ENCODE data around the gene P2RY14. TPM values are rescaled to one million over a fixed set of nuclear protein-coding genes. Genes with fewer than 3 reads are reported as not detected.
"Not testable (repeated sequence)": the region's sequence is repeated elsewhere in the genome, so short reads cannot be mapped to it uniquely, and the experiment has no call there.

The P2RY14 gene
- total RNA-seq, 2 donors from 2014 or later: 0.14 to 0.68 TPM

- ATAC-seq (peak; percentile 32 to 51), DNase-seq (ENCODE audit: low spot score in 2 of 2) (no peak)
Observed at GRCh38 chr3:151276687-151277042, 1.7 kb downstream of the P2RY14 start.

GRCh38 chr3:151276038-151276686 lies 2.2 kb downstream of the P2RY14 start:
- Mint-ChIP-seq H3K36me3 (peaks cover 0 to 9% of the 10 kb centered on the region in 2 donors), H3K9me3 (no peaks in the 10 kb centered on the region), H3K27ac (no peak overlapping the region)
- DNase-seq (ENCODE audit: low spot score in 2 of 2): no peak
- peak; percentile 2 to 17 for ATAC-seq

More at GRCh38 chr3:151276687-151277042, 1.7 kb downstream of the P2RY14 start:
- H3K36me3 Mint-ChIP-seq: peaks cover 0 to 9% of the 10 kb centered on the region in 2 donors
- no peak overlapping the region for H3K27ac Mint-ChIP-seq
- no peaks in the 10 kb centered on the region for H3K9me3 Mint-ChIP-seq

- ATAC-seq: no peak
- Mint-ChIP-seq H3K9me3 (no peaks in the 10 kb centered on the region), H3K27ac (no peak overlapping the region), H3K36me3 (peaks cover 0 to 9% of the 10 kb centered on the region in 2 donors)
- no peak for DNase-seq (ENCODE audit: low spot score in 2 of 2)
Observed at GRCh38 chr3:151275091-151275490, 3.3 kb downstream of the P2RY14 start.

DNA sequence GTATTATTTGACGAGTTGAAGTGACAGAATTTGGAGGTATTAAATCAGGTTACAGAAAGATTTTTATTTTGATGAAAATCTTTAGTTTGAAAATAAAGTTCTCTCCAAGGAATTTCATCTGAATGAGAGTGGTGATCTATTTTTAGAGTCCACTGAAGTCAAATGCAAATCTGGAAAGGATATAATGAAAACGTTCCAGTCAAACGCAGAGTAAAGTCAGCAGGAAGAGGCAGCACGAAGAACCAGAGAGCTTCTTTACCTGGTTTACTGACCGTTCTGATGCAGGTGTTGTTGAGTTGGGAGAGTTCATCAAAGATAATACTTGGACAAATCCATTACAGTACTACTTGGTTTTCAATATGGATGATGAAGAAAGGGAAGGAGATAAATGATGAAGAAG lies 8.7 kb downstream of the P2RY14 start:
- DNase-seq (ENCODE audit: low spot score in 2 of 2) (no peak), ATAC-seq (no peak)
- Mint-ChIP-seq H3K27ac (no peak overlapping the region), H3K36me3 (peaks cover 0 to 8% of the 10 kb centered on the region in 2 donors), H3K9me3 (peaks cover 0 to 5% of the 10 kb centered on the region in 2 donors)

DNA sequence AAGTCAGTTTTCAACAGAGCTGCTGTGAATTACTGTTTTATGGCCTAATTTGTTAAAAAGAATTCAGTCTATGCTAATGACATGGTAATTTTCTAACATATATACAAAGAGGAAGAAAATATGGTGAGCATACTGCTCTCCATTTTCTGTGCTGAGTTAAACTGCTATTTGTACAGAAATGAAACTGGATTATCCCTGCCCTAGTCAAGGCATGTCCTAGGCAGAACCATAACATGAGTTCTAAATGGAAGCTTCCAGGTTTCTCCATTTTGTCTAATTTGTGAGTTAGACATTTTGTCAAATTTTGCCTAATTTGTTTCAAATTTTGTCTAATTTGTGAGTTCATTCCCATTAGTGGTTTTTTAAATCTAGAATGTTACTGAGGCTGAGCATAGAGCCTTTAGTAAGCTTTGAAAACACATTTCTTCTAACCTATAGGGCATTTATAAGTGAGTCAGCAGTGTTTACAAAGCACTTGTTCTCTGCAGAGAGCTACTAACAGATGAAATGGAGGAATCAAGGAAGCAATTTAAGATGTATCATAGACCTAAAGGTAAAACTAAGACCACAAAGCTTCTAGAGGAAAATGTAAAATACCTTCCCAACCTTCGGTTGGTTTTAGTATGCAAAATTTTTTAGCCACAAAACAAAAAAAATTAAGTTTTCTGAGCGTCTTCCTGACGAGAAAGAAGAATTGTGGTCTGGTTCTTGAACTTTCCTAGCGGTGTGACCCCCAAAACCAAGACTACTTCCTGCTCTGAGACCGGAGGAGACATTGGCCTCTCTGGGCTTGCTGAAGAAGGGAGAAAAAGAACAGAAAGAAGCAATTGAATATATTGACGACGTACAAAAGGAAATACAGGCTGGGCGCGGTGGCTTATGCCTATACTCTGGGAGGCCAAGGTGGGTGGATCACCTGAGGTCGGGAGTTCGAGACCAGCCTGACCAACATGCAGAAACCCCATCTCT lies 9.8 kb downstream of the P2RY14 start:
- peak; percentile 85 to 86 for ATAC-seq
- no peak for DNase-seq (ENCODE audit: low spot score in 2 of 2)
- Mint-ChIP-seq H3K27ac (peak overlapping the region; percentile 80 to 91), H3K9me3 (peaks cover 0 to 5% of the 10 kb centered on the region in 2 donors), H3K36me3 (peaks cover 0 to 7% of the 10 kb centered on the region in 2 donors)

DNA sequence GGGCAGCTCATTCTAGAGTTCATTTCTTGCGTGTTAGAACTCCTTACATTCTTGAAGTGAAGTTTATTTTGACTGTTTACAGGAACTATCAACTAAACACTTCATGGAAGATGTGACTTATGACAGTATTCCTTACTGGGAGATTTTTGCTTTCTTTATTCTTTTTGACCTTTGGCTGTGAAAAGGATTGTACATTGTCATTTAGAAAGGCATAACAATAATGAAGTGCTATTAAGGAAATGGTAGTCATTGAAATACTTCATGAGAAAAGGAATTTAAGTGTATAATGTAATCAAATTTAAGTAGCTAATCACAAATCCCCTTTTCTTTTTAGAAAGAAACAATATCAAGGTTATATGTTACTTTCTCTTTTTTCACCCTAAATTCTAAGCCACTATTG lies 11.3 kb downstream of the P2RY14 start:
- H3K9me3 Mint-ChIP-seq: peaks cover 0 to 5% of the 10 kb centered on the region in 2 donors
- DNase-seq (ENCODE audit: low spot score in 2 of 2): no peak
- no peak for ATAC-seq
- H3K27ac Mint-ChIP-seq: no peak overlapping the region
- H3K36me3 Mint-ChIP-seq: peaks cover 0 to 7% of the 10 kb centered on the region in 2 donors

DNA sequence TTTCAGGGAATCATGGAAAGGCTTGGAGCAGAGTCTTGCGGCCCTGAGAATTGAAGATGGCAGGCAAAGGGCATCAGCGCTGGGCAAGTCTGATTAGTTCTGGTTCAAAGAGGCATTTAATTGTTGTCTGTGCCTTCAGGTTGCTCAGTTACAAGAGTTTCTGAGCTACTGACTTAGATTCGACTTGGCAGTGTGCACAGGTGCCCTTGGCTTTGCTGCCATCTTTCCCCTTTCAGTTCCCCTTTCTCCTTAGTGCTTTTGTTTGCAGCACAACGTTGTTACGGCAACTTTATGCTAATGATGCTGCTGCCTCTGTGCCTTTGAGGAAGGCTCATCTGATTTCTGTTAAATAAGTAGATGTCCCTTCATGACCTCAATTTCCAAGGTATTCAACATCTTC lies 12.5 kb downstream of the P2RY14 start:
- Mint-ChIP-seq H3K9me3 (peaks cover 0 to 5% of the 10 kb centered on the region in 2 donors), H3K36me3 (peaks cover 0 to 7% of the 10 kb centered on the region in 2 donors), H3K27ac (no peak overlapping the region)
- DNase-seq (ENCODE audit: low spot score in 2 of 2) (no peak), ATAC-seq (no peak)

DNA sequence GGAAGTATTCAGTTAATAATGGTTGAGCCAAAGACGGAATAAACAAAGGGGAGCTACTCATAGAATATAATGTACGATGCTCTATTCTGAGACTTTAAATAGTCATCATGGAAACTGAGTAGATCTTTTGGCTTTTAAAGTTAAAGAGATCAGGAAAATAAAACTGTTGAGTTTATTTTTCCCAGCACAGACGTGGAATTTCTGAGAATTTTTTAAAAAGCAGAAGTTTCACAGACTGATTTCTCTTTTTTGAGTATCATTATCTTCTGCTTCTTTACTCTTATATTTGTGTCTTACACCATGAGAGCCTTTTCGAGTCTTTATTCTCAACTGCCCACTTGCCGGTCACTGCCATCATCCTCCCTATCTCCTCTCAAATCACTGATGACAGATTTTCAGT lies 13.2 kb downstream of the P2RY14 start:
- H3K27ac Mint-ChIP-seq: no peak overlapping the region
- ATAC-seq (no peak), DNase-seq (ENCODE audit: low spot score in 2 of 2) (no peak)
- peaks cover 0 to 5% of the 10 kb centered on the region in 2 donors for H3K9me3 Mint-ChIP-seq
- H3K36me3 Mint-ChIP-seq: peaks cover 0 to 7% of the 10 kb centered on the region in 2 donors

DNA sequence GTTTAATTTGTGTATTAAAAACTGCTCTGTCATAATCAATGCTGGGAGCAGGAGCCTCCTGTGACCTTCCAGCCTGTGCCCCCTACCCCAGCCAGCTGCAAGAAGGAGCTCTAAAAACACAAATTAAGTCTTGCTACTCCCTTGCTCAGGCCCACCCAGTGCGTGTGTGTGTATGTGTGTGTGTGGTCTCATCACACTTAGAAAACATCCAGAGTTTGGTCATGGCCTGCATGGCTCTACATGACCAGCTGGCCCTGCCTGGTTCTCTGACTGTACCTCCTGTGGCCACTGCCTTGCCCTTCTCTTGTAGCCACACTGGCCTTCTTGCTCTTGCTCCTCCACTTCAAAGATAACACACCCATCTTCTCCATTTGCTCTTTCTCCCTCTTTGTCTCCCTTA lies 13.7 kb downstream of the P2RY14 start:
- DNase-seq (ENCODE audit: low spot score in 2 of 2) (no peak), ATAC-seq (no peak)
- no peak overlapping the region for H3K27ac Mint-ChIP-seq
- H3K36me3 Mint-ChIP-seq: peaks cover 0 to 7% of the 10 kb centered on the region in 2 donors
- H3K9me3 Mint-ChIP-seq: peaks cover 0 to under 1% of the 10 kb centered on the region in 2 donors

DNA sequence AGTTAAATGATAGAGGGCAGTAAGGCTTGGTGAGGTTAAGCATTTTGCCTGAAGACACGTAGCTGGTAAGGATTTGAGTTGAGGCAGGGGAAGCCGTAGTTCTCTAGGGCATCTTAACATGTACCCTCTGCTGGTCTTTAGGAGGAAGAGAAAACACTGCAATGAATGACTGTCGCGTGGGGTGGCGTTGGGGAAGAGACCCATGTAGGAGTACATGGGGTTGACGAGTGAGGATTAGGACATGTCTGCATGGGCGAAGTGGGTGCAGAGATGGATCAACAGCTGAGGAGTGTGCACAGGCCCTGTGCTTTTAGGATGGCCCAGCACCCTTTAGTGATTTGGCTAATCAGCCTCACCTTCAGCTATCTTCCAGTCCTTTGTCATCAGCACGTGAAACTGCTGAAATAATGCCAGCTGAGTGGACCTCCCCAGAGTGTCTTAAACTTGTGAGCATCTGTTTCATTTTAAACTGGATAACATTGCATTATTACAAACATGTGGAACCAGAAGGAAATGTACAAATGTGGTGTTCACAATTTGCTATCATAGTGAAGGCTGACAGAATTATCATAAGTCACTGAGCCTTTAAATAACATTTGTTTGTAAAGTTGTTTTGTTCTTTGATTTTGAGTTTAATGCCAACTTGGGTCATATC lies 15.3 kb downstream of the P2RY14 start:
- H3K36me3 Mint-ChIP-seq: no peaks in the 10 kb centered on the region
- DNase-seq (ENCODE audit: low spot score in 2 of 2) (no peak), ATAC-seq (no peak)
- H3K27ac Mint-ChIP-seq: no peak overlapping the region
- no peaks in the 10 kb centered on the region for H3K9me3 Mint-ChIP-seq

GRCh38 chr3:151259664-151260063 lies 18.7 kb downstream of the P2RY14 start:
- Mint-ChIP-seq H3K27ac (no peak overlapping the region), H3K9me3 (no peaks in the 10 kb centered on the region), H3K36me3 (no peaks in the 10 kb centered on the region)
- no peak for DNase-seq (ENCODE audit: low spot score in 2 of 2)
- ATAC-seq: no peak

- DNase-seq (ENCODE audit: low spot score in 2 of 2): no peak
- Mint-ChIP-seq H3K27ac (no peak overlapping the region), H3K36me3 (no peaks in the 10 kb centered on the region), H3K9me3 (no peaks in the 10 kb centered on the region)
- ATAC-seq: no peak
Observed at GRCh38 chr3:151256749-151257148, 21.6 kb downstream of the P2RY14 start.

GRCh38 chr3:151248772-151249337 lies 29.5 kb downstream of the P2RY14 start:
- no peak for DNase-seq (ENCODE audit: low spot score in 2 of 2)
- Mint-ChIP-seq H3K27ac (no peak overlapping the region), H3K36me3 (peaks cover 0 to 5% of the 10 kb centered on the region in 2 donors), H3K9me3 (no peaks in the 10 kb centered on the region)
- no peak for ATAC-seq

DNA sequence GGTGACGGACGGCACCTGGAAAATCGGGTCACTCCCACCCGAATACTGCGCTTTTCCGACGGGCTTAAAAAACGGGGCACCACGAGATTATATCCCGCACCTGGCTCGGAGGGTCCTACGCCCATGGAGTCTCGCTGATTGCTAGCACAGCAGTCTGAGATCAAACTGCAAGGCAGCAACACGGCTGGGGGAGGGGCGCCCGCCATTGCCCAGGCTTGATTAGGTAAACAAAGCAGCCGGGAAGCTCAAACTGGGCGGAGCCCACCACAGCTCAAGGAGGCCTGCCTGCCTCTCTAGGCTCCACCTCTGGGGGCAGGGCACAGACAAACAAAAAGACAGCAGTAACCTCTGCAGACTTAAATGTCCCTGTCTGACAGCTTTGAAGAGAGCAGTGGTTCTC lies 36.3 kb downstream of the P2RY14 start:
- not testable (repeated sequence) for H3K27ac Mint-ChIP-seq; ATAC-seq; H3K36me3 Mint-ChIP-seq; DNase-seq (ENCODE audit: low spot score in 2 of 2); H3K9me3 Mint-ChIP-seq

DNA sequence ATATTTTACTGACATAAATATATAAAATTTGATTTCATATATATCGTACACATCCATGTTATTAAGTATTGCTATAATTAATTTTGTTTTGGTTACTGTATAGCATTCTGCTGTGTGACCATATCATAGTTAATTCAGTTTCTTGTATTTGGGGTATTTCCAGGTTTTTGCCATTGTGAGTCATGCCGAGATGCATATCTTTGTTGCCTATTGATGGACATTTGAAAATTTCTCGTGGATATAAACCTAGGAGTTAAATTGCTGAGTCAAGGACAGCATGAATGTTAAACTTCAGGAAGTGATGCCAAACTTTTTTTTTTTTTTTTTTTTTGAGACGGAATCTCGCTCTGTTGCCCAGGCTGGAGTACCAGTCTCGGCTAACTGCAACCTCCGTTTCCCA lies 41.6 kb downstream of the P2RY14 start:
- Mint-ChIP-seq H3K27ac (no peak overlapping the region), H3K9me3 (peaks cover 0 to 4% of the 10 kb centered on the region in 2 donors), H3K36me3 (peaks cover 0 to 7% of the 10 kb centered on the region in 2 donors)
- no peak for ATAC-seq
- no peak for DNase-seq (ENCODE audit: low spot score in 2 of 2)

DNA sequence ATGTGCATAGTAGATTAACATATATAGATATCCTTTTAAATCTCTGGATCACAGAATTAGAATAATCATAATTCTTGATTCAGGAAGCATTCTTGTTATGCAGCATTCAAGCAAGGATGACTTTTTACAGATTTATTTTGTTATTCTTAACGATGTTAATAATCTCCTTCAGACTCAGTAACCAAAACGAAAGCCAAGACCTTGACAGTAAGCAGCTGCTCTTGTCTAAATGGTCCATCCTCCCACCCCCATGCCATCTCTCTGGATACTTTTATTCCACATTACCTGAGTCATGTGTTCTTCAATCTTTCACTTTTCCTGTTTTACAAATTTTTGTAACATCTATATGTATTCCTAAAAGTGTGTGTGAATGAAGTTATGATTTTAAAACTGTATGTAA lies 42.0 kb downstream of the P2RY14 start:
- DNase-seq (ENCODE audit: low spot score in 2 of 2): no peak
- peaks cover 0 to 7% of the 10 kb centered on the region in 2 donors for H3K36me3 Mint-ChIP-seq
- H3K9me3 Mint-ChIP-seq: peaks cover 0 to 4% of the 10 kb centered on the region in 2 donors
- ATAC-seq: no peak
- no peak overlapping the region for H3K27ac Mint-ChIP-seq

- Mint-ChIP-seq H3K27ac (no peak overlapping the region), H3K9me3 (peaks cover 0 to 4% of the 10 kb centered on the region in 2 donors), H3K36me3 (peaks cover 0 to 19% of the 10 kb centered on the region in 2 donors)
- ATAC-seq: no peak
- DNase-seq (ENCODE audit: low spot score in 2 of 2): no peak
Observed at GRCh38 chr3:151234825-151235224, 43.5 kb downstream of the P2RY14 start.

All from activated naive CD4-positive, alpha-beta T cell treated with anti-CD3 and anti-CD28 coated beads, Interleukin-2, amount 50 U/mL, for 72 hours (primary cell).